Gastroesophageal sphincter (tissue), 3 donors: ENCODE results near the gene LMNA.

ENCODE experiments used
- EP300 ChIP-seq: sonication (generic); formaldehyde crosslinking; IDR thresholded peaks from one replicate; pipeline ENCODE4 v1.6.1; 2017; ENCODE audit warnings: antibody characterized with exemption, mild to moderate bottlenecking
- POLR2A ChIP-seq, 2 donors: fragments of 450-650 bp; IDR thresholded peaks; one replicate each; pipeline ENCODE4 v1.6.1; 2017; ENCODE audit warnings: antibody characterized with exemption in 2 of 2, mild to moderate bottlenecking in 2 of 2, moderate library complexity in 1 of 2
- POLR2AphosphoS5 ChIP-seq: sonication (generic); formaldehyde crosslinking; IDR thresholded peaks from one replicate; pipeline ENCODE4 v1.6.1; 2017; ENCODE audit warnings: antibody characterized with exemption
- TF ChIP-seq, protein P1 (sequence below), 4 experiments: fragments of 200-600 bp in 2 of 4; fragments of 450-650 bp in 2 of 4; sonication (generic) in 1 of 4; IDR thresholded peaks; one replicate each; pipeline ENCODE4 v1.5.1; 2017 to 2019; ENCODE audit warnings: antibody characterized with exemption in 4 of 4, mild to moderate bottlenecking in 2 of 4, moderate library complexity in 2 of 4

DNA sequence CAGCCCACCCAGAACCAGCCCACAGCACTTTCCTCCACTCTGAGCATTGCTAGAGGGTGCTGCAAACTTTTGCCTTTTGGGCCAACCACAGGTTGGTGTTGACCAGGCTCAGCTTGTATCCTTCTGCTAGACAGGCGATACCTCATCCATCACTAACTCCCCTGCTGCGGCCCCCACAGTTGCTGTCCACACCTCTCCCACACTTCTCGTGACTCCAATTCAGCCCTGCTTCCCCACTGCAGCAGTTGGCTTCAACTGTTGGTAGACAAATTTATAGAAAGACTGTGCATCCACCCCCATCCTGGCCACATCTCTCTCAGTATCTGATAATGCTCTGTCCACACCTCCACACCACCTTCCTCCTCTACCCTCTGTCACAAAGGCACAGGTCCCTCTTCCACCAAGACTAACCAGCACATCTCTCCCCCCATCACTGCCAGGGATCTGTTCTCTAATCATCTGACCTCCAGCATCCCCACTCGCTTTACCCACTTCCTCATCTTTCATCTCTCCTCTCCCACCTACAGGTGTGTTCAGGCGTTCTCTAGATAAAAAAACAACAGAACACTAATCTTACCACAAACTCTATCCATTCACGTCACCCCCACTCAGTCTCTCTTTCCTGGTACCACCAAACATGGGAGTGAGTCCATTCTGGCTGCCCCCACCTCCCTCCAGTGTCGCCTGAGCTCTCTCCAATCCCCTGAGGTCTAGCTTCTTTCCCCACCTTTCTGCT is 63.6 kb downstream of the LMNA start:
- TF ChIP-seq EP300 (no peak), POLR2AphosphoS5 (no peak), POLR2A (IDR thresholded peaks at IDR 0.05) (no peak)
- TF ChIP-seq, protein P1, sequence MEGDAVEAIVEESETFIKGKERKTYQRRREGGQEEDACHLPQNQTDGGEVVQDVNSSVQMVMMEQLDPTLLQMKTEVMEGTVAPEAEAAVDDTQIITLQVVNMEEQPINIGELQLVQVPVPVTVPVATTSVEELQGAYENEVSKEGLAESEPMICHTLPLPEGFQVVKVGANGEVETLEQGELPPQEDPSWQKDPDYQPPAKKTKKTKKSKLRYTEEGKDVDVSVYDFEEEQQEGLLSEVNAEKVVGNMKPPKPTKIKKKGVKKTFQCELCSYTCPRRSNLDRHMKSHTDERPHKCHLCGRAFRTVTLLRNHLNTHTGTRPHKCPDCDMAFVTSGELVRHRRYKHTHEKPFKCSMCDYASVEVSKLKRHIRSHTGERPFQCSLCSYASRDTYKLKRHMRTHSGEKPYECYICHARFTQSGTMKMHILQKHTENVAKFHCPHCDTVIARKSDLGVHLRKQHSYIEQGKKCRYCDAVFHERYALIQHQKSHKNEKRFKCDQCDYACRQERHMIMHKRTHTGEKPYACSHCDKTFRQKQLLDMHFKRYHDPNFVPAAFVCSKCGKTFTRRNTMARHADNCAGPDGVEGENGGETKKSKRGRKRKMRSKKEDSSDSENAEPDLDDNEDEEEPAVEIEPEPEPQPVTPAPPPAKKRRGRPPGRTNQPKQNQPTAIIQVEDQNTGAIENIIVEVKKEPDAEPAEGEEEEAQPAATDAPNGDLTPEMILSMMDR (IDR thresholded peaks at IDR 0.05) = no peak
